GM18505 (cell line): ENCODE measurements around the gene PDZRN4.
"Not testable (repeated sequence)": the region's sequence is repeated elsewhere in the genome, so short reads cannot be mapped to it uniquely, and the experiment has no call there.

Source experiments
- ATAC-seq: cut with Tn5 transposase; IDR thresholded peaks from one replicate; pipeline ENCODE4 v1.9.1; 2021; ENCODE audit not compliant: unreplicated experiment
- POLR2A ChIP-seq: IDR thresholded peaks from 4 replicates; pipeline ENCODE4 v1.6.1; 2011; ENCODE audit warnings: borderline replicate concordance; ENCODE audit not compliant: insufficient read depth, insufficient read length; ENCODE audit errors: extremely low read depth

PDZRN4 gene

DNA sequence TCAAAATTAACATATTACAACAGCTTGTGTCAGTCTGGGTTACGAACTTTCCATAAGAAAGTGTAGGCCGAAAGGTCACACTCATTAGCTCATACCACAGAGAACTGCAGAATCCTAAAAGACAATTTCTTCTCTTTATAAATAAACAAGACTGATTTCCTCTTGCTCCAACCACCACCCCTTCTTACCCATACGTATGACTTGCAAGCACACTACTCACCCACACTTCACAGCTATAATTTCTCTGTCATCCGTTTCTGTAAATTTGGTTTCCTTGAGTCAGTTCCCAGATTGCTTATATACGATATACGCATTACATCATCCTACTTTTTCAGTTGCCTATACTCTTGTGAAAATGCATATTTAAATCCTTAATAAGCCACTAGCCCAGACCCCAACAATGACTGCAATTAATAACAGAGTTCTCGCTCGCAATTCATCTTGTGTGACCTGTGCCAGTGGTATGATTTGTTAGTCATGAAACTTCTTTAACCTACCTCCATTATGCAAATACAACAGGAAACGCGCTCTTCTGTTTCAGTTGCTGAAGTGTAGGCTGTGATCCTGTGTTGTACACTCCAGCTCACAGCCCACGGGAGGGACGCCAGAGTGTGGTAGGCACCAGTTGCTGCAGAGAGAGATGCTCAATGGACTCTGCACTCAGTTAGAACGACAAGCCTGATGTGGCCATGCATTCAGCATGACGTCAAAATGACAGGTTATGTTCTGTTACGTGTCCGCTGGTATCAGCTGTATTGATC lies 417.6 kb downstream of the PDZRN4 start:
- TF ChIP-seq POLR2A = no peak
- ATAC-seq = no peak

DNA sequence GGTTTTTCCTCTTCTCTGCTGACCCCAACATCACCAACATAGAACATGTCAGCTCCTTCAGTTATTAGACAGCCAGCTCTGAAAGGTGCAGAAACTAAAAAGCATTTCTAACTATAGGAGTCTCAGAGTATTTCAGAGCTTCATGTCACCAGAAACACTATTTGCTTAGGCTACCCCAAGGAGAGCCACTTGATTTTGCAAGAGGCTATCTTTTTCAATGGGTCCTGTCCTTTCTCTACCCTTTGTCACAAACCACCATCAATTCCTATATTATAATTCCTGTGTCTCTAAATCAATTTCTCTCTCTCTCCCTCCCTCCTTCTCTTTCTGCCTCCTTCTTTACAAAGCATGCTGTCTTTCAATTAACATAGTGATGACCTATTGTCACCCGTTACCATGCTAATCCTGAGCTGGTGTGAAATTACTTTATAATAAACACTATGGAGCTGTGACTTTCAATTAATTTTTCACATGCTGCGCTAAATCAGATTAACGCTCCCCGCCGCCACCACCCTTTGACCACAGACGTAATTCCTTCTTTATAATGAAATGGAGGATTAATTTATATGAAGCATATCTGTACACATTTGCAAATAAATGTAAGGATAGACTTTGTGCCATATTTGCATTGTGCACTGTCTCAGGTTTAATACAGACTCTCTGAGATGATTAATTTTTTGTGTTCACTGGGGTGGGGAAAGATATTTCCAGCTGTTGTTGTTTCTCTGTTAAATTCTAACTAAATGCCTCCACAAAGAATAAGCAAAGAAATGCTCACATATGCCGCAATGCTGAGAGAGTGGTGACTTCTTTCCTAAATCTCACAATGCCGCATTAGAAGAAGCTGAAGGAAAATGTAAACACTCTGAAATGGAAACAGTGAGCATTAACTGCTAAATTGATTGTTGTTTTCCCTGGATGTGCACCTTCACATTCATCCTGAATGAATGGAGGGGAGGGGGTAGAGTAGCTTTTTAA lies 418.6 kb downstream of the PDZRN4 start:
- TF ChIP-seq POLR2A = no peak
- ATAC-seq = no peak

DNA sequence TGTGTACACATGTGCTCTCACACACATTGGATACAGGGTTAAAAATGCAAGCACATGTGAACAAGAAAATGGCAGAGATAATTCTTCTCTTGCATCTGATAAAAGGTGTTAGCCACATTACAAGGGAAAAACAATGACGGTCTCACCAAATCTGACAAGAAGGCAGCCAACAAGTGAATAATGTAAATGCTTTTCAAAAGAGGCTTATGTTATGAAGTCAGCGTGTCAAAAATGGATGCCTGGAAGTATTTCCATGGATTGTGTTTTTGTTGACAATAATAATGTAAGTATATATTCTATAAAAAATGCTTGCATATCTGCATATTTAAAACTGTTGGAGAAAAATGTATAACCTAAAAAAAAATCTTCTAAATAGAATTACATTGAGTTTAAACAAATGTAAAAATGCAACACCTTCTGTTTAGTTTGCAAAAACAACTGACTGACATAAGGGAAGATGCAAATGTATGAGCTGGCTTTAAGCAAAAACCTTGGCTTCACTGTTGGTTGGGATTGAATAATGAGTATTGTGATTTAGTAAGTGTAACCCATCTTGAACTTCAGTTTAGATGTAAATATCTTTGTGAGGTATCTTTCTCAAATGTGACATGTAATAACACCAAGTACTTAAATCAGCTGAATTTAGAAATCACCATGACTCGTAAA lies 424.9 kb downstream of the PDZRN4 start:
- no peak for ATAC-seq
- no peak for TF ChIP-seq POLR2A

DNA sequence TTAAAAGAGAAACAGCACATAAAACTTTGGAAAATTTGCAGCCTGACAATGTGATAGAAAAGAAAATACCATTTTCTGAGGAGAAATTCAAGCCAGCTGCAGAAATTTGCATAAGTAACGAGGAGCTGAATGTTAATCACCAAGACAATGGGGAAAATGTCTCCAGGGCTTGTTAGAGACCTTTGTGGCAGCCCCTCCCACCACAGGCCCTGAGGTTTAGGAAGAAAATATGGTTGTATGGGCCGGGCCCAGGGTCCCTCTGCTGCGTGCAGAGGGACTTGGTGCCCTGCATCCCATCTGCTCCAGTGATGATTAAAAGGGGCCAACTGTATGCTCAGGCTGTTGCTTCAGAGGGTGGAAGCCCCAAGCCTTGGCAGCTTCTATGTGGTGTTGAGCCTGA lies 427.1 kb downstream of the PDZRN4 start:
- ATAC-seq = not testable (repeated sequence)

DNA sequence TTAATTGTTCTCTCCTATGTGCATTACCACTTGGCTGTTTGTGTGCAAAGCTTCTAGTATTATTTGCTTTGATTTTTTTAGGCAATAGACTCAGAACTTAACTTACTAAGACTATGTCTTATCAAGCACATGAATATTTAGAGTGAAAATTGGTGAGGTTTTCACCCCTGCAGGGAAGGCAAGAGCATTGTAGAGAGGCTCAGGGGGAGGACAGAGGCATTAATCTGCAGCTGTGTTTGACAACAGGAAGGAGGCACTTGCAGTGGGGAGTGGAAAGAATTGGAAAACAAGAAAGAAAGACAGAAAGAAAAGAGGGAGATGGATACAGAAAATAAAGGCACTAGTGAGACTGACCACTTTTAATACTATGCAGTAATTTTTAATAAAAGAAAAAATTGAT lies 431.6 kb downstream of the PDZRN4 start:
- no peak for ATAC-seq
- no peak for TF ChIP-seq POLR2A

DNA sequence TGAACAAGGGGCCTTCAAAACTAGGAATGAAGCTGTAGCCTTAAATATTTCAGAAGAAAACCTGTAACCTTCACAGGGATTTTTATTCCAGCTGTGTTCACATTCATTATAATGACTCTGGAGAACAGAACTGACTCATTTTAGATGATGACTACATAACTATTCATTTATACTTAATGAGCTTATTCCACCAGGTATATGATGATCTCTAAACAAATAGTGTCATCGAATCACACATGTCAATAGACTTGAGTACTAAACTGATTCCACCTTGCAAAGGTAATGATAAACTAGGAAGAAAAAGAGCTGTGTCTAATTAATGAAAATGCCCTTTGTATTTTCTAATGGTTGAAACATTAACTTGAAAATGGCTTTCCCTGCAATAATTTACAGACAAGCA lies 433.2 kb downstream of the PDZRN4 start:
- TF ChIP-seq POLR2A = no peak
- ATAC-seq = no peak
